ENCODE measurements around the gene KIRREL3.
A peak's percentile ranks its signal among the peaks of the same experiment; 100 is the strongest.

KIRREL3 gene

GRCh38 chr11:126929179-126930061 is 71.2 kb downstream of the KIRREL3 start:
- TF ChIP-seq CTCF (IDR thresholded peaks at IDR 0.05; ENCODE audit: insufficient read depth, low read depth, low read length, missing control alignments), result no peak

GRCh38 chr11:126927623-126928022 is 72.9 kb downstream of the KIRREL3 start:
- no peak for TF ChIP-seq CTCF (IDR thresholded peaks at IDR 0.05; ENCODE audit: insufficient read depth, low read depth, low read length, missing control alignments)
- DNase-seq (ENCODE audit: low read depth), result peak; percentile 19
- no peak overlapping the region for H3K4me3 ChIP-seq (ENCODE audit: low read length)

More at GRCh38 chr11:126929179-126930061, 71.2 kb downstream of the KIRREL3 start:
- DNase-seq (ENCODE audit: low read depth), result peak; percentile 1
- no peak overlapping the region for H3K4me3 ChIP-seq (ENCODE audit: low read length)

GRCh38 chr11:126926376-126926791 is 74.2 kb downstream of the KIRREL3 start:
- DNase-seq (ENCODE audit: low read depth), result no peak
- H3K4me3 ChIP-seq (ENCODE audit: low read length), result no peak overlapping the region
- no peak for TF ChIP-seq CTCF (IDR thresholded peaks at IDR 0.05; ENCODE audit: insufficient read depth, low read depth, low read length, missing control alignments)

- no peak overlapping the region for H3K4me3 ChIP-seq (ENCODE audit: low read length)
- TF ChIP-seq CTCF (IDR thresholded peaks at IDR 0.05; ENCODE audit: insufficient read depth, low read depth, low read length, missing control alignments), result no peak
- peak; percentile 30 for DNase-seq (ENCODE audit: low read depth)
These were observed 75.1 kb downstream of the KIRREL3 start for GRCh38 chr11:126925321-126926093.

- TF ChIP-seq CTCF (IDR thresholded peaks at IDR 0.05; ENCODE audit: insufficient read depth, low read depth, low read length, missing control alignments), result no peak
- H3K4me3 ChIP-seq (ENCODE audit: low read length), result no peak overlapping the region
- DNase-seq (ENCODE audit: low read depth), result no peak
These were observed 76.1 kb downstream of the KIRREL3 start for GRCh38 chr11:126924376-126925040.

GRCh38 chr11:126920833-126921232 is 79.7 kb downstream of the KIRREL3 start:
- no peak overlapping the region for H3K4me3 ChIP-seq (ENCODE audit: low read length)
- no peak for DNase-seq (ENCODE audit: low read depth)
- TF ChIP-seq CTCF (IDR thresholded peaks at IDR 0.05; ENCODE audit: insufficient read depth, low read depth, low read length, missing control alignments), result no peak

Data from epithelial cell of esophagus (primary cell).